Measurements from ENCODE around the gene AFAP1.
"Not testable (repeated sequence)": the region's sequence is repeated elsewhere in the genome, so short reads cannot be mapped to it uniquely, and the experiment has no call there.

The AFAP1 gene

DNA sequence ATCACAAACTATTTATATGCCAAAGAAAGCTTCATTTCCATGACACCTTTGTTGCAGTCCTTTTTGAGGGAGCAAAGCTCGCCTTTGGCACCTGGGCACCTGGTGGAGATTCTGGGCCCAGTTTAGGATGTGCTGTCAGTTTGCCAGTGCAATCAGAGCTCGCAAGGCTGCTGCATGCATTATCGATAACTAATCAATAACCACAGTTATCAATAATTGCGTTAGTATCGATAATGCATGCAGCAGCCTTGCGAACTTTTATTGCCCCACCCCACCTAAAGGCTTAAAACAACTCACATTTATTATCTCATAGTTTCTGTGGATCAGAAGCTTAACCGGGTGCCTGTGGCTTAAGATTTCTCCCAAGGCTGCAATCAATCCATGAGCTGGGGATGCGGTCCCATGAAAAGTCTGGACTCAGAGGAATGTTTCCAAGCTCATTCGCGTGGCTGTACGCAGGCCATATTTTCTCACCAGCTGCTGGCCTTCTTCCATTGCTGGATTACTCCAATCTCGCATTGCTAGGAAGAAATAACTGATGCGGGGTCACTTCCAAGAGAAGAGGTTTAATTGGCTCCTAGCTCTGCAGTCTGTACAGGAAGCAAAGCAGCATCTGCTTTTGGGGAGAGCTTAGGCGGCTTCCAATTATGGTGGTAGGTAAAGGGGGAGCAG, 6.2 kb upstream of the AFAP1 start:
- DNase-seq = no peak

GRCh38 chr4:7944599-7945220, 5.0 kb upstream of the AFAP1 start:
- no peak for DNase-seq

DNA sequence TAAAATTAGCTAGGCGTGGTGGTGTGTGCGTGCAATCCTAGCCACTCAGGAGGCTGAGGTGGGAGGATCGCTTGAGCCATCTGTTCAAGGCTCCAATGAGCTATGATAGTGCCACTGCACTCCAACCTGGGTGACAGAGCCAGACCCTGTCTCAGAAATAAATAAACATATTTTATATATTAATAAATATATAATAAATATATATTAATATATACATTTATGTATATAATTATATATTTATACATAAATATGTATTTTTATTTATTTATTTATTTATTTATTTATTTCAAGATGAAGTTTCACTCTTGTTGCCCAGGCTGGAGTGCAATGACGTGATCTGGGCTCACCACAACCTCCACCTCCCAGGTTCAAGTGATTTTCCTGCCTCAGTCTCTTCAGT, 4.0 kb upstream of the AFAP1 start:
- DNase-seq = not testable (repeated sequence)

DNA sequence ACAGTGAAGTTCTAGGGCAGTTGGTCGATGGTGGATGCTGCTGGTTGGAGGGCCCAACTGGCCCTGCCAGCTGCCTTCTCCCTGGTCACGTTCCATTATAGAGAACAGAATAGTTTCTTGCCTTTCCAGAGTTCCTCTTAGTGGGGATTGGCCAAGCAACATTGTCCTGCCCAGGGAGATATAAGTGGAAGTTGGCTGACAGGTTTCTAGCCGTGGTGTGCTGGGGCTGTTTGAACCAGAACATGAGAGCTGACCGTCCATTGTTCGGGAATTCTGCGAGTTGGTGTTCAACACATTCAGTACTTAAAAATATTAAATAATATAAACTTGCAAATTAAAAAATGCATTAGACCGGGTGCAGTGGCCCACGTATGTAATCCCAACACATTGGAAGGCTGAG, 3.5 kb upstream of the AFAP1 start:
- DNase-seq = no peak

GRCh38 chr4:7941965-7942496, 2.4 kb upstream of the AFAP1 start:
- no peak for DNase-seq

DNA sequence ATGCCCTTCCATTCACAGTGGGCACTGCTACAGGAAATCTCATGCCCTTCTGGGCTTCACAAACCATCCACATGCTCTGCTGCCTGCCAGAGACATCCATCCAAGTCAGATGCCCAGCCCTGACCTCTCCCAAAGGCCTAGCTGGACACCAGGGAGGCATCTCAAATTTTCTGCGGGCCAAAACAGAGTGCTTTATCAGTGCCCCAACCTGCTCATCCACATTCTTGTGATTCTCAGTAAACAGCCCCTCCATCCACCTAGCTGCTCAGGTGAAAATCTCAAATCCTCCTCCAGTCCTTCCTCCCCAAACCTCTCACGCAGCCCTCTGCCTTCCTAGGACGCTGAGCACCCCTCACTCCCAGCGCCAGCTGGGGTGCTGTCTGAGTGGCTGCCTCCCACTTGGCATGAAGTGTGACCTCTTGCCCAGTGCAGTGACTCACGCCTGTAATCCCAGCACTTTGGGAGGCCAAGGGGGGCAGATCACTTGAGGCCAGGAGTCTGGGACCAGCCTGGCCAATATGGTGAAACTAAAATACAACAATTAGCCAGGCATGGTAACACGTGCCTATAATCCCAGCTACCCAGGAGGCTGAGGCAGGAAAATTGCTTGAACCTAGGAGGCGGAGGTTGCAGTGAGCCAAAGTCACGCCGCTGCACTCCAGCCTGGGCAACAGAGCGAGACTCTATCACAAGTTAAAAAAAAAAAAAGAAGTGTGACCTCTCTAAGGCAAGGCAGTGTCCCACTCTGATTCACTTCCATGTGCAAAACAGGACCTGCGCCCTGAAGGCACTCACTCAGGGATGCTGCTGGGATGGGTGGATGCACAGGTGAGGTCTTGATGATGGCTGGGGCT, 1.7 kb upstream of the AFAP1 start:
- no peak for DNase-seq

DNA sequence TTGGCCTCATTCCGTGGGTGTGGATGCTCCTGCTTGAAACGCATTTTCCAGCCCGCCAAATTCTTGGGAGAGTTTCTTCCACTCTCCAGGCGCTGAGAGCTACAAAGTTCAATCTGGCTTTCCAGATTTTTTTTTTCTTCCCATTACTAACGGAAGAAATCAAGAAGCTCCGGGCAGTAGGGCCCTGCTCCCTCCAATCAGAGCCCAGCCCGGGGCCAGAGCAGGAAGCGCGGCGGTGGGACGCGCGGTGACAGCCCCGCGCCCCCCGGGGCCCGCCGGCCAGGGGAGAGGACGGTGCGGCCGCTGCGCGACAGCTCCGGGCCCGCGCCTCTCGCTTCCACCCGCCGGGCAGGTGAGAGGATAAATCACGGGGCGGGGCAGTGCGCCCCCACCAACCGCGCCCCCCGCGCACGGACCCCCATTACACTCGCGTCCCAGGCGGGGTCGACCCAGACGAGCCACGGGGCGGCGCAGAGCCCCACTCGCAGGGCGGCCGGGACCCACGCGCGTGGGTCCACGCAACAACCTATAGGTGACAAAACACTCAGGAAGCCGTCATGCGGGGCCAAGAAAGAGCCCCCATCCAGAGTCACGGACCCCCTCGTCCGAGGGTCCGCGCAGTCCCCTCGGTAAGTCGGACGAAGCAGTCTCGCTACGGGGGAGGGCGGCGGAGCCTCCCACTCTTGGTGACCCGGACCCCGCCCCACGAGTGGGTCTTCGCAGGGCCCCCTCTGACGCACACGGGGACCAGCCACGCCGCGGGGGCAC, 868 bp downstream of the AFAP1 start:
- no peak for DNase-seq

GRCh38 chr4:7938266-7938608, 1.4 kb downstream of the AFAP1 start:
- DNase-seq = no peak

- DNase-seq = no peak
Observed at GRCh38 chr4:7937006-7937405, 2.7 kb downstream of the AFAP1 start.

DNA sequence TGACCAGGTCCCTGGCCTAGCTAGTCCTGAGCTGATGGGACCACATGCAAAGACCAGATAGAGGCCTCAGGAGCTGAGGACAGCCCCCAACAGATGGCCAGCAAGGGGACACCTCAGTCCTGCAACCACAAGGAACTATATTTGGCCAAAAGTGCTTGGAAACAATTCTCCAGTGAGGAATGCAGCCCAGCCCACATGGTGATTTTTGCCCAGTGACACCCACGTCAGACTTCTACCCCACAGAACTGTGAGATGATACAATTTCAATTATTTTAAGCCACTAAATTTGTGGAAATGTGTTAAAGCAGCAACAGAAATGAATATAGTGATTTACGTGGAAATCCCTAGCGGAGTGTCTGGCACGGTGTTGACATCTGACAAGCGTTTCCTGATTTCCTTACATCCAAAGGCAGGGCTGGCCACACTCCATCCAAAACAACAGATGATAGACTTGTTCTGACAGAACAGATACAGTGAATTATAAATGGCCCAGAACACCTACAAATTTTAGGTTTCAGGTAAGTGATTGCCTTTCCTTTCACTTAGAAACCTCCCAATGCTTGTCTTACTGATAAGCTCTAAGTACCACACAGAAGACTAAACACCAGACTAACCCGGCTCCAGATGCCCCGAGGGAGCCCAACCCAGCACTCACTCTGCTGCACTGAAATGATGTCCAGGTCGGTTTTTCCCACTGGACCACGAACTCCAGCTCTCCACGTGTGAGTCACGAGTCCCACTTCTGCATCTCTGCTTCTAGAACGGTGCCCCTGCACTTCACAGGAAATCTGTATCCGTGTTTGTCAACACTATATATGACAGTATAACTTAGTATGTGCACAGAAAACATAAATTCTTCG, 5.8 kb downstream of the AFAP1 start:
- no peak for DNase-seq

GRCh38 chr4:7932287-7932686, 7.4 kb downstream of the AFAP1 start:
- no peak for DNase-seq

DNA sequence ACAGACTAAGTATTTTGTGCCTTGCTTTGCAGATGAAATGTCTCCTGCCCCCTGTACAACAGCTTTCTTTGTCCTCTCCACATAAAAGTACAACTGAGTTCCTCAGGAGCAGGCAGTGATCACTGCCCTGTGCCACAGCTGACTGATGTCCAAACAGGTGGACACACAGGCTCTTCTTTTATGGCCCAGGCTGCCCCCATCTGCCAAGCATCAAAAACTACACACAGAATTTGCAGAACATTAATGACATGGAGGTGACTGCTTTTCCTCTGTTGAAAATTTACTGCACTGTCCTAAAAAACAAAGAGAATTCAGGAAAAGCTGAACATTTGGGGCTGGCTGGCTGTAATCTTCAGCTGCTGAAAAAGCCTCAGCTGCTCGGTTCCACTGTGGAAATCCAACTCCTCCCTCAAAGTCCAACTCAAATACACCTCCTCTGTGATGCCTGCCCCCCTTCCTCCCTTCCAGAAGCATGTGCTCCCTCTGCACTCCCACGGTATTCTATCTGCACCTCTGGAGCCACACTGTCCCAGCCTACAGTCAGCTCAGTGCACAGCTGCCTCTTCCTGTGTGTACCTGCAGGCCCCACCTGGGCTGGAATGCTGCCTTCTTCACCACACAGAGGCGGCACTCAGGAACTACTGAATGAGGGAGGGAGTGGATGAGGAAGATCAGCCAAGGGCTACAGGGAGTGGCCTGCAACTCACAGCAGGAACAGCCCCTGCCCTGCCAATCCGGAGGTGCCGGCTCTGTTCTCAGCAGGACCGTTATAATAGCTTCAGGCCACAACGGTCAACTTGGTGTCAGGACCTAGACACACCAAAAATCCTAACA, 10.3 kb downstream of the AFAP1 start:
- no peak for DNase-seq

DNA sequence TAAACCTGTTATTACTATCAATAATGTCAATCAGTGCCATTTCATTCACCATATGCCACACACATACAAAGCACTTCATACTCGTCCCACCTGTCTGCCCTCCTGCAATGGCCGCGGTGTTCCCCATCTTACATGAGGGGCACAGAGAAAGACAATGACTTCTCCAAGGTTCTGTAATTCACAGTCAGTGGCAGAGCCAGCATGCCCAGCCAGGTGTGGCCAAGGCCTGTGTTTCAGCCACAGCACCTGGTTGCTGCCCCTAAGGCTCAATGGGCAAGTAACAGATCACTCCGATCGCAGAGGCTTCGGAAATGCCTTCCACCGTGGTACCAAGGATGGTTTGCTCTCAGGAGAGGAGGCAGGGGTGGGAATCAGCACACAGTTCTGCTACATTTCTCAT, 10.9 kb downstream of the AFAP1 start:
- DNase-seq = no peak

DNA sequence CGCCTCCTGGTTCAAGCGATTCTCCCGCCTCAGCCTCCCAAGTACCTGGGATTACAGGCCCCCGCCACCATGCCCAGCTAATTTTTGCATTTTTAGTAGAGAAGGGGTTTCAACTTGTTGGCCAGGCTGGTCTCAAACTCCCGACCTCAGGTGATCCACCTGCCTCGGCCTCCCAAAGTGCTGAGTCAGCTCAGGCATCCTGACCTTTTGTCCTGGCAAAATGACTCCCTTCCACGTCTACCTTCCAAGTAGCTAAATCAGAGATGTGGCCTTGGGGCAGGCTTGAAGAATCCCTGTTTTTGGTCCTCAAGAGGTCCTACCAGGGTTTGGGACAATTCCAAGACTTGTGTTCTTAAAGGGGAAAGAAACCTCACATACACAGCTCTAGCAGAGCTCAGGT, 12.8 kb downstream of the AFAP1 start:
- DNase-seq = no peak

DNA sequence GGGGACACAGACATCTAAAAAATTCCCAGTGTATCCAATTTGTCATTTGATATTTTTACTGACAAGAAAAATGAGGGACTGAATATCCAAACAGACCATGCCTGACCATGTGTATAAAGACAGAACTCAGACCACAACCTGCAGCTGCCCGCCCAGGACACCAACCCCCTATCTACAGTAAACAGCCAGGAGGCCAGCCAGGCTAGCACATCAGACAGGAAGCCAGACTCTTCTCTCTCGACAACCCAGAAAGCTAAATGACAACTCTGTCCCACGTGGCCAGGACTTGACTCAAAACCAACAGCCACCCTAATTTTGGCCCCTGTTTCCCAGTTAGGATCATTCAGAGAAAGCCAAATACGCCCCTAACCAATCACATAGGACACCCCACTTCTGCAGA, 15.1 kb downstream of the AFAP1 start:
- no peak for DNase-seq

DNA sequence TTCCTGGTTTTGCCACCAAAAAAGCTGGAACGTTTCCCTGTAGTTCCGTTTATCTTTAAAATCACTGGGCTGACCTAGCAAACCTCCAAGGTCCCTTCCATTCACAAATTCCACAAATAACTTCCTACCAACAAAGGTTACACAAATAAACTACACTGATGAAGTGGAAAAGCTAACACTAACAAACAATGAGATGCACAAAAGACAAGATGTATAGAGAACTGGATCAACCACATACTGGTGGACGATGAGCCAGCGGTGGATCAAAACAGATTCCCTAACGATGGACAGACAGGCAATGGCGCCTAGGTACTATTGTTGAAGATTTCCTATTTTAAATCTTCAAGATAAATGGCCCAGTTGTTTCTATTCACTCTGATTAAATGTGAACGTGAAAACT, 15.5 kb downstream of the AFAP1 start:
- DNase-seq = no peak

DNA sequence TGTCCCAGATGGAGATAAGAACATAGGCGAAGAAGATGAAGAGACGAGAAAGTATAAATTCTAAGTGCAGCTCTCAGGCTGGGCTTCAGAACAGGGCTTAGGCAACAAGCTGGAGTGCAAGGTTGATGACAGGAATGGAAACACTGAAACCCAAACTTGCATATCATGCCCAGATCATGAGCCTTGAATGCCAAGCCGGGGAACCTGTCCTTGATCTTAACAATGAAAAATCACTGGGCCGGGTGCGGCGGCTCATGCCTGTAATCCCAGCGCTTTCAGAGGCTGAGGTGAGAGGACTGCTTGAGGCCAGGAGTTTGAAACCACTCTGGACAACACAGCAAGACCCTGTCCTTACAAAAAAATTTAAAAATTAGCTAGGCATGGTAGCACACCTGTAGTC, 17.2 kb downstream of the AFAP1 start:
- no peak for DNase-seq

DNA sequence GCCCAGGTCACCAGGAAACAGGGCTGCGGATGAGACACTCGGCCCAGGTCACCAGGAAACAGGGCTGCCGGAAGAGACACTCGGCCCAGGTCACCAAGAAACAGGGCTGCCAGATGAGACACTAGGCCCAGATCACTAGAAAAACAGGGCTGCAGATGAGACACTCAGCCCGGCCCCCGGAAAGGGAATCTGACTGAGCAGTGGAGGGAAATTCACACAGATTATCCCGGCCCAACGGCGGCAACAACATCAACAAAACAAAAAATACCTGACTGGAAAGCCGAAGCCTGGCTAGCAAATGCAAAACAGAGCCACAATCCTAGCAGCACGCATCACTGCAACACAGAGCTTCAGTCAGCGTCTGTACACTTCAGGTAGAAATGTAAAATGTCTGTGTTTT, 20.7 kb downstream of the AFAP1 start:
- DNase-seq = no peak

DNA sequence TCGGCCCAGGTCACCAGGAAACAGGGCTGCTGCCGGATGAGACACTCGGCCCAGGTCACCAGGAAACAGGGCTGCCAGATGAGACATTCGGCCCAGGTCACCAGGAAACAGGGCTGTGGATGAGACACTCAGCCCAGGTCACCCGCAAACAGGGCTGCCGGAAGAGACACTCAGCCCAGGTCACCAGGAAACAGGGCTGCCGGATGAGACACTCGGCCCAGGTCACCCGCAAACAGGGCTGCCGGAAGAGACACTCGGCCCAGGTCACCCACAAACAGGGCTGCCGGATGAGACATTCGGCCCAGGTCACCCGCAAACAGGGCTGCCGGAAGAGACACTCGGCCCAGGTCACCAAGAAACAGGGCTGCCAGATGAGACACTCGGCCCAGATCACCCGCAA, 21.5 kb downstream of the AFAP1 start:
- DNase-seq = not testable (repeated sequence)

DNA sequence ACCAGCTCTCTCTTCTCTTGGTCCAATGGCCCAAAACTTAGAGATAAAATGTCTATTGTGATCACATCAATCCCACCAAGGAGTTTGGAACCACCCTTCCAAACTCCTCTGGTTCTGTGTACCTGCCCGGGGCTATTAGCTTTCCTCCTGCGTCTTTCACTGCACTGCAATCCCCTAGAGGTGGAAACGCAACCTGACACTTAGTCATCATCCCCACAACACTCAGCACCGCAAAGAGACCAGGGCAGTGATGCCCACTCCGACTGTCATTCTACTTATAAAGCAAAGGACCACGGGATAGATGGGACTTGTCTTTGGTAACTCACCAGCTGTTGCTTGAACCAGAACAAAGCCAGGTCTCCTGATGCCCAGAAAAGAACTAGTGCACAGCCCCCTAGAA, 22.0 kb downstream of the AFAP1 start:
- DNase-seq = no peak

DNA sequence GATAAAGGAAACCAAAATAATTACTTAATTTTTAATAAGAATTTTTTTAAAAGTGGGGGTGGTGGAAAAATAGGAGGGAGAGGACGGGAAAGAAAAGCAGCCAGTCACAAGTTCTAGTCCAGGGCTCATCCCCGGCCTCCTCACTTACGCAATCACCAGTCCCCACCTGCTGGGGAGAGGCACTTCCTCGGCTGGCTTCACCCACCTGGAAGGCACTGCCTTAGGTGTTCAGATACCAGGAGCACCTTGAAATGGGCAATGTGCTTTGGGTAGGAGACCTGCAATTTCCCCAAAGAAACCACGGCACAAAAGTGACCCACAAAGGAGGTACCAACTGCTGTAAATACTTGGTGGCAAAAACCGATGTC, 23.8 kb downstream of the AFAP1 start:
- DNase-seq = no peak

All from stimulated activated CD4-positive, alpha-beta T cell treated with anti-CD3 and anti-CD28 coated beads, Interleukin-1b, Interleukin-23, amount 100 ng/mL, for 48 hours (primary cell).